H7 (cell line): ENCODE data around the gene USP6NL. TPM values are rescaled to one million over a fixed set of nuclear protein-coding genes. Genes with fewer than 3 reads are reported as not detected.
"Not testable (repeated sequence)": the region's sequence is repeated elsewhere in the genome, so short reads cannot be mapped to it uniquely, and the experiment has no call there.

ENCODE experiments used
- DNase-seq: peaks from one replicate; pipeline ENCODE4 v3.0.0; 2012
- H3K27me3 ChIP-seq: 2 replicates; pipeline ENCODE4 v1.6.0; 2011; ENCODE audit warnings: mild to moderate bottlenecking, low read length; ENCODE audit not compliant: control insufficient read depth, insufficient read depth
- H3K36me3 ChIP-seq: replicated peaks from 2 replicates; pipeline ENCODE4 v1.5.1; 2011; ENCODE audit warnings: low read length; ENCODE audit not compliant: control insufficient read depth, insufficient read depth
- H3K4me3 ChIP-seq: 2 replicates; pipeline ENCODE4 v1.5.1; 2011; ENCODE audit warnings: low read depth, mild to moderate bottlenecking, control low read depth, low read length, moderate library complexity; ENCODE audit not compliant: insufficient read depth
- total RNA-seq: library from RNA; depleted of rRNA; stranded (reverse); fragments of >200 nt; shearing (Covaris generic); gene quantifications from 2 replicates; pipeline ENCODE4 v1.2.3, GENCODE V29; 2014

Gene USP6NL
- total RNA-seq, 1 experiment from 2014 or later, result 15.9 TPM

- no peaks in the 10 kb centered on the region for H3K36me3 ChIP-seq
Measured at GRCh38 chr10:11631890-11632587, 20.6 kb upstream of the USP6NL start.

GRCh38 chr10:11631291-11631690 lies 19.8 kb upstream of the USP6NL start:
- no peak for DNase-seq
- H3K36me3 ChIP-seq, result no peaks in the 10 kb centered on the region

More at GRCh38 chr10:11631890-11632587, 20.6 kb upstream of the USP6NL start:
- Histone ChIP-seq H3K27me3 (no peaks in the 10 kb centered on the region), H3K4me3 (no peak overlapping the region)
- no peak for DNase-seq

GRCh38 chr10:11629731-11630130 lies 18.3 kb upstream of the USP6NL start:
- no peak overlapping the region for H3K4me3 ChIP-seq
- no peaks in the 10 kb centered on the region for H3K27me3 ChIP-seq
- no peak for DNase-seq
- H3K36me3 ChIP-seq, result no peaks in the 10 kb centered on the region

More at GRCh38 chr10:11631291-11631690, 19.8 kb upstream of the USP6NL start:
- Histone ChIP-seq H3K4me3 (no peak overlapping the region), H3K27me3 (no peaks in the 10 kb centered on the region)

GRCh38 chr10:11627941-11628340 lies 16.5 kb upstream of the USP6NL start:
- not testable (repeated sequence) for H3K27me3 ChIP-seq, H3K36me3 ChIP-seq, H3K4me3 ChIP-seq, DNase-seq

- Histone ChIP-seq H3K36me3 (no peaks in the 10 kb centered on the region), H3K27me3 (no peaks in the 10 kb centered on the region), H3K4me3 (no peak overlapping the region)
- no peak for DNase-seq
Measured at GRCh38 chr10:11626071-11626470, 14.6 kb upstream of the USP6NL start.

GRCh38 chr10:11625019-11625735 lies 13.7 kb upstream of the USP6NL start:
- Histone ChIP-seq H3K4me3 (no peak overlapping the region), H3K36me3 (no peaks in the 10 kb centered on the region), H3K27me3 (no peaks in the 10 kb centered on the region)
- no peak for DNase-seq

GRCh38 chr10:11617233-11617632 lies 5.8 kb upstream of the USP6NL start:
- Histone ChIP-seq H3K36me3 (no peaks in the 10 kb centered on the region), H3K4me3 (no peak overlapping the region), H3K27me3 (no peaks in the 10 kb centered on the region; the same call in 1 of the 2 replicates)
- DNase-seq, result no peak

- Histone ChIP-seq H3K4me3 (no peak overlapping the region), H3K36me3 (no peaks in the 10 kb centered on the region), H3K27me3 (no peaks in the 10 kb centered on the region; the same call in 1 of the 2 replicates)
- DNase-seq, result no peak
Measured at GRCh38 chr10:11616021-11616420, 4.6 kb upstream of the USP6NL start.

- no peaks in the 10 kb centered on the region; the same call in 1 of the 2 replicates for H3K27me3 ChIP-seq
- H3K4me3 ChIP-seq, result no peak overlapping the region
- H3K36me3 ChIP-seq, result no peaks in the 10 kb centered on the region
- DNase-seq, result no peak
Measured at GRCh38 chr10:11615396-11615795, 3.9 kb upstream of the USP6NL start.

GRCh38 chr10:11612021-11613001 lies 861 bp upstream of the USP6NL start:
- H3K36me3 ChIP-seq, result no peaks in the 10 kb centered on the region
- H3K4me3 ChIP-seq, result peak overlapping the region; percentile 55
- DNase-seq, result no peak
- no peaks in the 10 kb centered on the region; the same call in 1 of the 2 replicates for H3K27me3 ChIP-seq

GRCh38 chr10:11610826-11611247 lies 613 bp downstream of the USP6NL start:
- H3K36me3 ChIP-seq, result no peaks in the 10 kb centered on the region
- peak overlapping the region; percentile 83 for H3K4me3 ChIP-seq
- no peak for DNase-seq
- no peaks in the 10 kb centered on the region; the same call in 1 of the 2 replicates for H3K27me3 ChIP-seq

GRCh38 chr10:11610166-11610825 lies 1.2 kb downstream of the USP6NL start:
- no peaks in the 10 kb centered on the region; the same call in 1 of the 2 replicates for H3K27me3 ChIP-seq
- peak overlapping the region; percentile 83 for H3K4me3 ChIP-seq
- no peaks in the 10 kb centered on the region for H3K36me3 ChIP-seq
- DNase-seq, result no peak

- Histone ChIP-seq H3K27me3 (no peaks in the 10 kb centered on the region; the same call in 1 of the 2 replicates), H3K4me3 (no peak overlapping the region), H3K36me3 (no peaks in the 10 kb centered on the region)
- no peak for DNase-seq
Measured at GRCh38 chr10:11609492-11610093, 1.9 kb downstream of the USP6NL start.
